HG03025 (cell line): ENCODE measurements around the gene TPRX2.
"Not testable (repeated sequence)": the region's sequence is repeated elsewhere in the genome, so short reads cannot be mapped to it uniquely, and the experiment has no call there.

Experiments
- ATAC-seq: cut with Tn5 transposase; IDR thresholded peaks from one replicate; pipeline ENCODE4 v1.9.1; 2021; ENCODE audit warnings: mild to moderate bottlenecking, moderate library complexity; ENCODE audit not compliant: unreplicated experiment, low FRiP score

Gene TPRX2

DNA sequence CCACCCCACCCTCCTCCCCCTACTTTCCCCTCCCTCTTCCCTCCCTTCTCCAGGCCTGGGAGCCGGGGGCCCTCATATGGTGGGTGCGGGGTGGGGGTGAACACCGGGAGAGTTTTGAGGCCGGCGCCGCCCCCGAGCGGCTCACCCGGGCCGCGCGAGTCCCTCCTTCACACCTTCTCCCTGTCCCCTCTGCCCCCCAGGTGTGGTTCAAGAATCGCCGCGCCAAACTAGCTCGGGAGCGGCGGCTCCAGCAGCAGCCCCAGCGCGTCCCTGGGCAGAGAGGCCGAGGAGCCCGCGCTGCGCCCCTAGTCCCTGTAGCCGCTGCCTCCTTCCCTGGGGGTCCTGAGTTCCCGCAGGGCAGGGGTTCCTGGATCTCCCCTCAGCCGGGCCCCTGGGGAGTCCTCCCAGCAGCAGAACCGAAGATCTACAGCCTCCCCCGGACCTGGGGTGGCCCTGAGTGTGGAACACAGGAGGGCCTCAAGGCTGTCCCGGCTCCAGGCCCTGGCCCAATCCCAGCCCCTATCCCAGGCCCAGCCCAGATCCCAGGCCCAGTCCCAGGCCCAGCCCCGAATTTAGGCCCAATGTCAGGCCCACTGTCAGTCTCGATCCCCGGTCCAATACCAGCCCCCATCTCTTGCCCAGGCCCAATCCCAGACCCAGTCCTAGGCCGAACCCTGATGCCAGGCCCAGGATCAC is 1.7 kb downstream of the TPRX2 start:
- ATAC-seq, result no peak

GRCh38 chr19:47861630-47862029 is 2.6 kb downstream of the TPRX2 start:
- no peak for ATAC-seq

DNA sequence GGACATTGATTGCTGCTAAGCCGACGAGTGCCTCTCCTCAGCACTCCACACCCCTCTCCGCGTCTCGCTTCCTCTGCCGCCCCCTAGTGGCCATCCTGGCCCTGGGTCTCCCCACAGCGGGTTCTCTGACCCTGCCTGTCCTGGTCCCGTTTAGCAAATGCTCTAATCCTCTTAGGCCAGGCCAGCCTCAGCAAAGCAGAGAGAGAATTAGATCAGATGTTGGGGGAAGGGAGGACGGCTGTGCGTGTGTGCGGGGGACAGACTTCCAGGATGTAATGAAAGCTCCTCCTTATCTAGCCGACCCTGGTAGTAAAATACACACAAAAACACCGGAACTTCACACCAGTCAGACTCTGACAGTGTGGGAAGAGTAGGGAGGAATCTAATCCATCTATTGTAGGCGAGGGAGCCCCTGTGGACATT is 4.5 kb downstream of the TPRX2 start:
- no peak for ATAC-seq

DNA sequence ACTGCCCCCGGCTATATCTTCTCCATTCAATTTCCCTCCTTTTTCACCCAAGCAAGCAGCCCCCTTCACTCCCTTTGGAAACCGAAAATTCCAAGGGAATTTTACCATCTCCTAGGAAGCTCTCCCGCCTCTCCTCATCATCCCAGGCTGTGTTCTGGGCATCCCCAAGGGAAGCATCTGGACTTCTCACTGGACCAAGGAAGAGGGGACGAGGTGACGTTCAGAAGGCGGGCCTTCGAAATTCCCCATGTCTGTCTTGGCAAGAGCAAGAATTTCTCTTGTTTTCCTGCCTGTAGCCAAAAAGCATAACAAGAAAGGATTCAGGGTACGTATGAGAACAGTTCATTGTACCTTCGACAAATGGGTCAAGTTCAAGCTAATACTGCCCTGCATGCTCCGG is 6.1 kb downstream of the TPRX2 start:
- ATAC-seq, result no peak

DNA sequence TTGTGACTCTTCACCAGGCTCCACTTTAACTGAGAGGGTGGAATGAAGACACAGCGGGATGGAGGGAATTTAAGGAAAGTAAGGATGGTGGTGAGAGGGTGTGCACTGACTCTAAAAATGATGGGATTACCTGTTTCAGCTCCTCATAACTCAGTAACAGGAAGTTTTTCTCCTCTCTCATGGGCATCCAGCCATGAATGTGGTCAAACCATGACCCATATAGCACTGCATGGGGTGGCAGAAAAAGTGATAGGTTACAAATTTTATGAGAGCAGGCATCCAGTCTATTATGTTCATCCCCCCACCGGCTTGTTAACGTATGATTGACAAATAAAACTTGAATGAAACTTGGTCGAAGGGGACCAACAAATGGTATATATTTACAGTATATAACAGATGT is 19.9 kb downstream of the TPRX2 start:
- no peak for ATAC-seq

DNA sequence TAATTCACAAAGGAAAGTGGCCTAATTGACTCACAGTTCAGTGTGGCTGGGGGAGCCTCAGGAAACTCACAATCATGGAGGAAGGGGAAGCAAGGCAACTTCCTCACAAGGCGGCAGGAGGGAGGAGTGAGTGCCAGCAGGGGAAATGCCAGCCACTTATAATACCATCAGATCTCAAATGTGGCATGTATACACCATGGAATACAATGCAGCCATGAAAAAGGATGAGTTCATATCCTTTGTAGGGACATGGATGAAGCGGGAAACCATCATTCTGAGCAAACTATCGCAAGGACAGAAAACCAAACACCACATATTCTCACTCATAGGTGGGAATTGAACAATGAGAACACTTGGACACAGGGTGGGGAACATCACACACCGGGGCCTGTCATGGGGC is 20.4 kb downstream of the TPRX2 start:
- not testable (repeated sequence) for ATAC-seq

DNA sequence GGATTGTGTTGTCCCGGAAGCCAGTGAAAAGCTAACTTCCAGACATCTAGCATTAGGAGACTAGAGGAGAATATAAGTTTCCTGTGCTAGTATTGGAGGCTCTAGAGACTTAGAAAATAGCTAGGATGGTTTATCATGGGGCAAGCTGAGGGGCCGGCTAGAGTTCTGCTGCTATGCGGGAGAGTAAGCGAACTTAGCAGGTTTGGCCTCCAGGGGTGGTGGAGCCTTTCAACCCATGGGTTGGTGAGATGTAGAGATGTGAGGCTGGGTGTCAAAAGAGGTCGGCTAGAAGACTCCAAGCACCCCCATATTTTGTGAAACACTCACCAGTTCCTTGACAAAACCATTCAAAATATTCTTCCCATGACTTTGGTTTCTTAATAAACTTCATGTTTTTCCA is 22.7 kb downstream of the TPRX2 start:
- ATAC-seq, result no peak

- ATAC-seq, result no peak
Measured at GRCh38 chr19:47882890-47883289, 23.9 kb downstream of the TPRX2 start.

GRCh38 chr19:47885067-47885463 is 26.0 kb downstream of the TPRX2 start:
- no peak for ATAC-seq

DNA sequence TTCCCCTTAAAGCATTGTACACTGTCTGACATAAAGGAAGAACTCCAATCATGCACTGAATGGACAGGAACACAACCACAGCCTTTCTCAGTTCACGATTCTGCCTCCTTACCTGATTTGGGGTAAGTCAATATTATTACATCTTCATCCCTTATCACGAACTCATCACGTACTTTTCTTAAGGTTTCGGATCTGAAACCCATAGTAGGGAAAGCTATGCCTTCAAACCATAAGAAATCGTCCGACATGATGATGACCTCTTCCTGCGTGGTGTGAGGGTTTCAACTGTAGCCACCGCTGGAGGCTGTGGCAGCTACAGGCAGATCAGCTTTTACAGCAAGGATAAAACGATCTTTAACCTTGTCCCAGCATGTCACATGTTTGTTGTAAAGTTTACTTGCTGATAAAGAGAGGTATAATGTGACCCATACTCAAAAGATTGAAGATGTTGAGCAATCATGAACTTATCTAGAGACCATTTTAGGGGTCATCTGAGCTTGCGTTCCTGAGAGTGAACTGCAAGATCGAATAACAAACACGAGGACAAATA is 27.1 kb downstream of the TPRX2 start, which contains the start of gene SULT2A1:
Gene SULT2A1 (minus strand): TSS at position 306 of the 550 bp plus-strand sequence. CDS start 58 bp downstream, at position 248.
- ATAC-seq, result no peak

DNA sequence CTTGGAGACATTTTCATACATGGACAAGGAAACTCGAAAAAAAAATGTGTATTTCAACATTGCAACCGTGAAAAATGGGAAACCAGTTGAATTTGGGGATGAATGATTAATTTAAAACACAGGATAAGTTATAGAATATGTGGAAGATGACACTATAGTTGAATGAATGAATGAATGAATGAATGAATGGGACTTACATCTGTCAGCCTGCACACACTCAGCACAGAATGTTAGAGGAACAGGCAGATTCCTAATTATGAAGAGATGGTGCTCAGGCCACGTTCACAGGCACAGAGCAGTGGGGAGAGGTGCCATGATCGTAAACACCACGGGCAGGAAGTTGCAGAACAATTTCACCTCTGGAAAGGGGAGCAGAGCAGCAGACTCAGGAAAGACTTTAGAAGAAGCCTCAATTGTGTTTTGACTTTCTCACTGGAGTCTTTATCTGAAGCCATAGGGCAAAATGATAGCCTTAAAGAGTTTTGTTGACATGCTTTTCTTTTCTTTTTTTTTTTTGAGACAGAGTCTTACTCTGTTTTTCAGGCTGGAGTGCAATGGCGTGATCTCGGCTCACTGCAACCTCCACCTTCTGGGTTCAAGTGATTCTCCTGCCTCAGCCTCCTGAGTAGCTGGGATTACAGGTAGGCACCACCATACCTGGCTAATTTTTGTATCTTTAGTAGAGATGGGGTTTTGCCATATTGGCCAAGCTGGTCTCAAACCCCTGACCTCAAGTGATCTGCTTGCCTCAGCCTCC is 32.0 kb downstream of the TPRX2 start:
- ATAC-seq, result no peak

DNA sequence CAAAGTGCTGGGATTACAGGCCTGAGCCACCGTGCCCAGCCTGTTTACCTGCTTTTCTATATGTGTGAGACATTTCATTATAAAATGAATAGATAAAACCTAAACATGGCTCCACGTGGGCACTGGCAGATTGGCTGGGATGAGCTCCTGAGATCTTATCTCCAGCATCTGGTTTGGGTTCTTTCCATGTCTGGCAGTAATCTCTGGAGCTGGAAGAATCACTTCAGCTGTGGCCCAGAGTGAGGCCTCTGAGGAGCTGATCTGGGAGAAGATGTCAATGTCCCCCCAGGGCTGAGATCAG is 32.5 kb downstream of the TPRX2 start:
- ATAC-seq, result no peak

DNA sequence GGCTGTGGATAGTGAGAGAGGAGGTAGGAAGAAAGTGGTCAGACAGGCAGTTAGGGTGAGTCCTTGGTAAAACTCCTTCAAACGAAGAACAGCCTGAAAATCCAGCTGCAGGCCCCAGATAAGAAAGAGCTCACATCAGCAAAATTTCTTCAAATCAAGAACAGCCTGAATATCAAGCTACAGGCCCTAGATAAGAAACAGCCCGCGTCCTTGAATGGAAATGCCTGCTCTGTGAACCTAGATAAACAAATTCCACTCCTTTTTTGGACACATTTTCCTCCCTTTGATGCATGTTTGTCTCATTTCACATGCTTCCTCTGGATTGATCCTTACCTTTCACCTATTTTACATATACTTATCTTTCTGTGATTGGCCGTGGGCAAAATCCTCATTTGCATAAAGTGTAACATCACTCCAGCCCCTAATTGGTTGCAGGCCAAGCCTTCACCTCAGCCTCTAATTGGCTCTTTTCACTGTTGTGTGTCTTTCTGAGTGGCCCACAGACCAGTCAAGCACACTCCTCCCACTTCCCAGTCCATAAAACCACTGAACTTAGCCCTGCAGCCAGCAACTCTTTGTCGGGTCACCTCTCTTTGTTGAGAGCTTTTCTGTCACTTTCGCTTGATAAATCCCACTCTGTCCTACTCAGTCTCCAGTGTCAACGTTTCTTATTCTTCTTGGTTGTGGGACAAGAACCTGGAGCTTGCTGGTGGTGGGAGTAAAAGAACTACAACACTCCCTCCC is 33.1 kb downstream of the TPRX2 start:
- ATAC-seq, result no peak

- ATAC-seq, result no peak
Measured at GRCh38 chr19:47895165-47895782, 36.2 kb downstream of the TPRX2 start.

DNA sequence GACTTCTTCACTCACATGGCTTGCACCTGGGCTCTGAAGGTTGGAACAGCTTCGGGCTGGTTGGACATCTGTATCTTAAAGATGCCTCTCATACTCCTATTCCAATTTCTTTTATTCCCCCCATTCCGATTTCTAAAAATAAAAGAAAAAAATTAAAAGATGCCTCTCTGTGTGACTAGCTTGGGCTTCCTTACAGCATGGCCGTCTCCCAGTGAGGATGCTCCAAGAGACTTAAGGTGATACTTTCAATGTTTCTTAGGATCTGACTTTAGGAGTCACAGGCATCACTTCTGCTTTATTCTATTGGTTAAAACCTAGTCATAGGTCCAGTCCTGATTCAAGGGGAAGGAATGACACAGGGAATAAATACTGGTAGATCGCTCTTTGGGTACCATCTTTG is 37.0 kb downstream of the TPRX2 start:
- no peak for ATAC-seq

- no peak for ATAC-seq
Measured at GRCh38 chr19:47896773-47897172, 37.7 kb downstream of the TPRX2 start.

DNA sequence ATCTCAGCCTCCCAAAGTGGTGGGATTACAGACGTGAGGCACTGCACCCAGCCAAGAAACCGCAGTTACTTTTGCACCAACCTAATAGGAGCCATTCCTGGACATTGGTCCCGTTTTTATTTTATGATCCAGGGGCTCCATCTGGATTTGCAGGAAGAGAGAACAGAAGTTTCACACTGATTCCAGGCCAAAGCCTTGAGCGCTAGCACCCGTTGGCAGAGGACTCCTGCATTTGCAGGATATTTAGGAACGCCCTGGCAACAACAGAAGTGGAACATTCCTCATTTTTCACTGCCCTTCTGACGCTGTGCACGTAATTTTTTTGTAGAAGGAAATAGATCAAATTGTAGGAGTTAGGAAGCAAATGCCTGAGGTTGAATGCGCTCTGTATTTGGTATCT is 38.8 kb downstream of the TPRX2 start:
- no peak for ATAC-seq

DNA sequence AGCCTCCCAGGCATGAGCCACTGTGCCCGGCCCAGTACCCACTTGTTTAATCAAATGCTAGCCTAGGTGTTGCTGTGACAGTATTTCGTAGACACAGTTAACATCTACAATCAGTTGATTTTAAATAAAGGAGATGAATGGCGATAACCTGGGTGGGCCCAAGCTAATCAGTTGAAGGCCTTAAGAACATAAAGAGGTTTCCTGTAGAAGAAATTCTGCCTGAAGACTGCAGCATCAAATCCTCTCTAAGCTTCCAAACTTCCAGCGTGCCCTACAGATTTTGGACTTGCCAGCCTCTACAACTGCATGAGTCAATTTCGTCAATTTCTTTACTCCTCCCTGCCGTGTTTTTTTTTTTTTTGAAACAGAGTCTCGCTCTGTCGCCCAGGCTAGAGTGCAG is 40.3 kb downstream of the TPRX2 start:
- ATAC-seq, result no peak

DNA sequence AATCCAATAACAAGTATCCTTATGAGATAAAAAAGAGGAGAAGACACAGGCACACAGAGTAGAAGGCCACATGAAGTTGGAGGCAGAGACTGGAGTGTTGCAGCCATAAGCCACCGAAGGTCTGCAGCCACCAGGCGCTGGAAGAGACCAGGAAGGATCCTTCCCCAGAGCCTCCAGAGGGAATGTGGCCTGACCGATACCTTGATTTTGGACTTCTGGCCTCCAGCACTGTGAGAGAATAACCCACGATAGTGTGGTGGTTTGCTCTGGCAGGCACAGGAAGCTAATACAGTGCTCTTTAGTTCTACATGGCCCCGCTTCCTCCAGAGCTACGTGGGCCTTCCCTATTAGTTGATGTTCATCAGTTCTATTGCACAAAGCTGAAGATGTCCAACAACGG is 42.3 kb downstream of the TPRX2 start:
- no peak for ATAC-seq

DNA sequence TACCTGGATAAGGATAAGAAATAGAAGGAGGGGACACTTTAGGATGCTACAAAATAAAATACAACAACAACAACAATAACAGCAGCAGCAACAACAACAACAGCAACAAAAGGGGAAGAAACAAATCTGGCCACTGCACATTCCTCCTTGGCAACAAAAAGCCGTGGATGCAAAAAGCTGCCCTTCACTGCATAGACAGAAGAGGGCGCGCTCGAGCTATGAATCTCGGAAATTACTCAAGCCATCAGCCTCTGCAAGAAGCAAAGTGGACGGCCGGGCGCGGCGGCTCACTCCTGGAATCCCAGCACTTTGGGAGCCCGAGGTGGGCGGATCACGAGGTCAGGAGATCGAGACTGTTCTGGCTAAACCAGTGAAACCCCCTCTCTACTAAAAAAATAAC is 50.3 kb downstream of the TPRX2 start:
- not testable (repeated sequence) for ATAC-seq

GRCh38 chr19:47910191-47910590 is 51.2 kb downstream of the TPRX2 start:
- ATAC-seq, result not testable (repeated sequence)
